CD4-positive, alpha-beta T cell treated with Interleukin-10 for 1 hour (primary cell): ENCODE measurements around the gene HMX2.

Experiments used
- DNase-seq: peaks from one replicate; pipeline ENCODE4 v3.0.0-alpha.2; 2020

HMX2 gene, protein sequence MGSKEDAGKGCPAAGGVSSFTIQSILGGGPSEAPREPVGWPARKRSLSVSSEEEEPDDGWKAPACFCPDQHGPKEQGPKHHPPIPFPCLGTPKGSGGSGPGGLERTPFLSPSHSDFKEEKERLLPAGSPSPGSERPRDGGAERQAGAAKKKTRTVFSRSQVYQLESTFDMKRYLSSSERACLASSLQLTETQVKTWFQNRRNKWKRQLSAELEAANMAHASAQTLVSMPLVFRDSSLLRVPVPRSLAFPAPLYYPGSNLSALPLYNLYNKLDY

DNA sequence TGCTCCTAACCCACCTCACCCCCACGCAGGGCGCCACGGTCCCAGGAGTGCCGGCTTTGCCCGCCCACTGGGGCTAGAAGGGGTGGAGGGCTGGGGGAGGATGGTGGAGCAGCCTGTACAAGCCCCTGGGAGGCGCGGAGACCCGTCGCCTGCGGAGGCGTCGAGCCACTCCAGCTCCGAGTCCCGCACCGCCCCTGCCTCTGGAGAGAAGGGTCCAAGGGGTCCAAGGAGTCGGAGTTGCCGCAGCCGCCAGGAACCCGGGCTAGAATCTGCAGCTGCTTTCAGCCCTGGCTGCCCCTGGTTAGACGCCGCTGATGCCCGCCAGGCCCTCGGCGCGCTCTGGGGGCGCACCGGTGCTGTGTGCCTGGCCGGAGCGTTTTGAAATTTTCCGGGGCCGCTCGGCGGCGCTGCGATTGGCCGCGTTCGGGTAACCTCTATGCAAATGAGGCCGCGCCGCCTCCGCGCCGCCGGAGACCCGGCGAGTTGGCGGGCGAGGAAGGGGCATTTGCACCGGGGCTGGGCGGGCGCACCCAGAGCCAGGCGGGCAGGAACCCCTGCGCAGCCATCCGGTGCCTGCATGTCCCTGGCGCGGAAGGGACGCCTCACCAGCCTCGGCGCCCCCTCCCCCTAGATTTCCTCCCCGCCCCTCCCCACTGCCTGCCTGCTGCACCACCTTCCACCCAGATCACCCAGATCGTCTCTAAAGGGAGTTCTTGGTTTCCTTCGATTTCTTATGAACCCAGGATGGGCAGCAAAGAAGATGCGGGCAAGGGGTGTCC lies at the start of gene HMX2:
TSS of gene HMX2 (plus strand) at position 502 of the 779 bp plus-strand sequence. CDS start at position 745, 243 bp downstream.
- peak; percentile 30 for DNase-seq

DNA sequence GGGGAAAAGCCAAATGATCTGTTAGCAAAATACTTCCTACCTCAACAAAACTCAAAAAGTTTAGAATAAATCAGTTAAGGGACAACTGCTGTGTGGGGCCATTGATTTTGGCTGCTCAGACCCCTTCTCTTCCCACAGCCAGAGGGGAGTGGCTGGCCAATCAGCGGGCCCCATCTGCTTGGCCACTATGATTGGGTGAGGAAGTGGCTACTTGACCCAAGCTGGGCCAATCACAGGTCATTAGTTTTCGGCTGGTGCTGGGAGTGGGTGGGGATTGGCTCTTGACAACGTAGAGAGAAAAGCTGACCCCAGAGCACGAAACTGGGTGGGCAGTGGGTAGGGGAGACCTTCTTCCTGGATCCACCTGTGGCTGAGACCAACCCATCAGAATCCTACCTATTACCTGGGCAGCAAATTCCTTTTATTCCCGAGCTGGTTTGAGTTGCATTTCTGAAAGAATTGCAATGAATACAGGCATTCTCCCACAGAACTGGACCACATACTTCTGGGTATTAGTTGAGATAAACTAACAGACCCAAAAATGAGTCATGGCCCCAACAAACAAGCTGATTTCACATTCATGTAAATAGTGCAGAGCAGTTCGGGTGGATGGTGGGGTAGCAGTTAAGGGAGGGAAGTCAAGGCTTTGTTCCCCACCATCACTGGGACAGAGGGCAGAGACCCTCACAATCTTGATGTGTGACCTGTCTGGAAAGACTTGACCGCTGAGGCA lies 47.7 kb upstream of the HMX2 start:
- no peak for DNase-seq

DNA sequence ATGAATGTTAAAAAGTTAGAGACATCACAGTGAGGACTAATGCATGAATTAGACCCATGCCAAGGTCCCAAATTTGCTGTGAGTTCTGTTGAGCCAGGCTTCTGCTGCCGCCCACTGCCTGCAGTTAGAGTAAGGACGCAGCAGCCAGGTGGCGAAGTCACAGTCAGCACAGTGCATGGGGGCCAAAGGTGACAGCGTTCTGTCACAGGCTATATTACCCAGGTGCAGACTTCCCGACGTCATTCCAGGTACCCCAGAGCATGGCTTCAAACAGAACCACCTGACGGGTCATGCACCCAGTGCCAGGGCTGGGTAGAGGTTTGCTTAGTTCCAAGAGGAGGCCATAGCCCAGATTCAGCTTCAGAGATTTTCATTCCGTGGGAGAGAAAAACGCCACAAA lies 46.1 kb upstream of the HMX2 start:
- DNase-seq = no peak

DNA sequence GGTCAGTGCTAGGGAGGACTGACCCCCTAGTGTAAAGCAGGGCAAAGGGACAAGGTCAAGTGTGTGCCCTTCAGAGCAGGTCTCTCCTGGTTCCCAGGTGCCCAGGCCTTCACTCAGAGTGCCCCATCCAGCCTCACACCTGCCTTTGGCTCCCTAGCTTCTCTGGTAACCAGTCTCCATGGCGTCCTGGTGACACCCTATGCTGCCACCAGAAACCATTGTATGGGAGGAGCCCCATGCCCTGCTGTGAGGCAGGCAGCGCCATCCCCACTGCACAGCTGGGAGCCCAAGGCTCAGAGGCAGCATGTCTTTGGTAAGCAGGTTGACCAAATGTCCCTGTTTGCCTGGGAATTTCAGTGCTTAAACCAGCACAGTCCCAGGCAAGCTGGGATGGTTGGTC lies 45.3 kb upstream of the HMX2 start:
- no peak for DNase-seq

DNA sequence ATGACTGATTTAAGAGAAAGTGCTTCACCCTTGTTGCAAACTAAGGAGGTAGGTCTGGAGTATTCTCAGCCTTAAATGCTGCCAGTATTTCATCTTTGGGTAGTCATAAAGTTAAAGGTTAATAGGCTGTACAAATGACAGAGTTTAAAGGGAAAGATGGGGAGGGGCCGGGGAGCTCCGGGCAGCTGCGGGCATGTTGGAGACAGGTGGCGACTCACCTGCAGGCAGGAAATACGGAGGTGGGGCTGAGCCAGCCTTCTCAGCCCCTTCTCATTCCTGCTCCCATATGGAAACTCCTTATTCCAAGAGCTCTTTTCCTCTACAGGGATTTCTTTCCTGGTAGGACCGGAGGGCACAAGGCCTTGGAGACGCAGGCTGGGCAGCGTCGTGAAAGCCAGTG lies 44.0 kb upstream of the HMX2 start:
- DNase-seq = no peak

DNA sequence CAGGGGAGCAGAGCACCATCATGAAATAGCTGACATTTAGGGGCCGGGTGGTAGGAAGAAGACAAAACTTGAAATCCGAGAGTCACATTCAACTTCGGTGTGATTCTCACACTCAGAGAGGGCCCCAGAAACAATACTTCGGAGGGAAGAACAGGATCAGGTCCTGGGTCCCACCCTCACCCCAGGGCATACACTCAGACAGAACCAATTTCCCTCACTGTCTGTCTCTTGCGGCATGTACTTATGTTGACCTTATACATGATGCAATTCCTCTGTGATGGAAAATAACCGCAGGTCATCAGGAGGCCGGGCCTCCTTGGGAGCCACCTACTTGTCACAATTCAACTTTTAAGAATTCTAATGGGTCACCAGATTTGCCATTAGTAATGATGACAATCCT lies 38.5 kb upstream of the HMX2 start:
- DNase-seq = no peak

DNA sequence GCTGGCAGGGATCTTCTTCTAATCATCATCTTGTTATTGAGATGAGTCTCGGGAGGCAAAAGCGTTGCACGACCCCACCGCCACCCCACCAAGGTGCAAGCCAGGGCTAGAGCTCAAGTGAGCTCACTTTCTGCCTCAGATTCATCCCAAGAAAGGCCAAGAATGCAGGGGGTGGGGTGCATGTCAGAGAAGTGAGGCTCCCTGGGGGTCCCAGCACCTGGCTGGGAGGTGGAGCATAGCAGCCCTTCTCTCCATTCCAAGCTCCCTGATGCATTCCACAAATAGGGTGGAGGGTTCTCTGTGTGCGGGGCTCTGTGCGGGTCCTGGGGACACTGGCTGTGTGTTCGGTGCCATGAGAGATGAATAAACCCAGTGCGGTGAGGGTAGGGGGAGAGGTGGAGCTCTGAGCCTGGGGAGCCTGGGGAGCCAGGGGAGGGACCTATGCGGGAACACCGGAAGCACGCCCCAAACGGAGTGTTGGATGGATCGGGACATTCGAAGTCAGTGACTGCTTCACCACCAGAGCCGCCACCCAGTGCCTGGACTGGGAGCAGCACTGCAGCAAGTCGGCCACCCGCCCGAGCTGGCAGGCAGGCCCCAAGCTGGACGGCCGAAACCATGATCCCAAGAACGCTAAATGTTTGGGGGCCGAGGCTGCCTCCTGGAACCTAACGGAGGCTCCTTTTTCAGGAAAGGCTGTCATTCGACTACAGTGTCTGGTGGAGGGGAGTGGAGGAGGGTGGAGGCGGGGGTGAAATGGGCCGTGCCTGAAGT lies 30.1 kb upstream of the HMX2 start:
- no peak for DNase-seq

DNA sequence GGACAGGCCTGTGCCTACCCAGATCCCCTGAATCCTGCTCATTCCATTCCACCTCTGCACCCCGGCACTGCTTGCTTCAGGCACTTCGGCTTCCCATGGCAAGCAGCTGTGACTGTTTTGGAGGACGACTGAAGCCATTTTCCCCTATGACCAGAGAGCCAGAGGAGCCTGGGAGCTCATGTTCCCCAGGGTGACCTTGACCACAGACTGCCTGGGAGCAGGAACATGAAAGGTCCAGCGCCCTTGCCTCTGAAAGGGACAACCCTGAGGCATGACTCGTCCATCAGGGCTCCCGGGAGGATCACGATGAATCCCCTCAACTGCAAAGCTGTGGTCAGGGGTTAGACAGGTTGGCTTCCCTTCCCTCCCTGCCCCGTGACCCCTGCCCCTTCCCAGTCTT lies 28.9 kb upstream of the HMX2 start:
- no peak for DNase-seq

DNA sequence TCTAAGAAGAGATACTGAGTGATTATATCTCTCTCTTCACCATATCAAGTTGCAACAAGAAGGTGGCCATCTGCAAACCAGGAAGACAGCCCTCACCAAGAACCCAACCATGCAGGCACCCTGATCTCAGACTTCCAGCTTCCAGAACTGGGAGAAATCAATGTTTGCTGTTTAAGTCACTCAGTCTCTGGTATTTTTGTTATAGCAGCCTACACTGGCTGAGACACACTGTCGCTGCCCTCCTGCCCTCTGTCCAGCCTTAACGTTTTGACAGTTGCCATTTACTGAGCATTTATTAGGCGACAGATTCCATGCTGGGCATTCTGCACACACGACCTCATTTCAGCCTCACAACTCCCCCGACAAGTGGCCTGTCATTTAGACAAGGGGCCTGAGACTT lies 21.7 kb upstream of the HMX2 start:
- DNase-seq = no peak

DNA sequence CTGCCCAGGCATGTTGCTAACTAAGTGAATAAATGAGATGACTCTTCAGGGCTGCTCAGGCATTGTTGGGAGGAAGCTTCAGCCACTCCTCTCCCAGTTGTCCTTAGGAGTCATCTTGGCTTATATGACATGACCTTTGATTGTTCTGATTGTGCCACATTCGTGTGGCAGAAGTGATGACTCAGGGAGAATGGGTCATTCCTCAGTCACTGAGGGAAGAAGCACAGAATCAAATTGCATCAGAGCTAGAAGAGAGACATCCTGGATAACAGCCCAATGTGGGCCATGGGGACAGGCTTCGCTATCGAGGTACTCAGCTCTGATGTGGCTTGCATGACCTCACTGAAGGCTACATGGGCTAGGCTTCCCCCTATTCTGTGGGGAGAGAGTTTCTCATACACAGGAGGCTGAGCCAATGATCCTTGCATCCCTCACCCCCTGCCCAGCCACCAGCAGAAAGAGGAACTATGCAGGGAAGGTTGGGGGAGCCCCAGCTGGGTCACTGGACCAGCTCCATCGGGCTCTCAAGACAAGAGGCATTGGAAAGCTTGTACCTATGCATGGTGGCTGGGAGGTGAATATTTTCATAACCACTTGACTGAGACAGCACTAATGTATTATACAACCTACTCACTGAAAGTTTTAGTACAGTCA lies 18.2 kb upstream of the HMX2 start:
- DNase-seq = no peak

DNA sequence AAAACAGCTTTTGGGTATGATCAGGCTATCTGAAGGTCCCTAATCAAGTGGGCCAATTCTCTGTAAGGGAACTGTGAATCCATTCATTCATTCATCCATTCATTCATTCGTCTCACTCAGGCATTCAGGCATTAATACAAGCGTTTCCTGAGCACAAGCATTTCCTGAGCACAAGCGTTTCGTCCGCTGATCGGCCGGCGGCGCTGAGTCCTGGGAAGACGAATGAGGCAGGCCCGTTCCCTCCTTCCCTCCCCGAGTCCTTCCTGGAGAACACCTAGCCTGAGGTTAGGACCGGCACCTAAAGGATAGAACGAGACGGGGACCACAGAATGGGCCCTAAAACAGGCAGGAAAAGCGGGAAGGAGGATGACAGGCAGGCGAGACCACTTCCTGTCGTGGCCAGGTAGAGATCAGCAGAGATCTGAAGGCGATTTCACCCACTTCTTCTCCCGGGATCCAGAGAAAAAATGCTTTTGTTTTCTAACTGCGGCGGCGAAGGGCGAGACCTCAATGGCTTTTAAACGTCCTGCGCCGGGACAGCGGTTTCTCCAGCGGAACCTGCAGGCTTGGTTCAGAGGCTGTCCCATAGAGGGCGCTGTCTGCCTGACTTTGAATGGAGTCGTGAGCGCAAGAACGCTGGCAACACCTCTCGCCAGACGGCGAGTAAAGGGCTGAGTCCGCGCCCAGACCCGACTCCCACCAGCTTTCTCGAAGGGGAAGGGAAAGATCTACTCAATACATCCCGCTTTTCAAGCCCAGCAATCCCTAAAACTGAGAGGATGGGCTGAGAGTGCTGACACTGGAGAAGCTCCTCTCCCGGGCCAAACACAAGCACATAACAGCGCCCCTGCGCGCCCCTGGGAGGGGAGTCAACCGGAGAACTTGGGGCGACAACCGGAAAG lies 15.1 kb upstream of the HMX2 start:
- DNase-seq = peak; percentile 86

DNA sequence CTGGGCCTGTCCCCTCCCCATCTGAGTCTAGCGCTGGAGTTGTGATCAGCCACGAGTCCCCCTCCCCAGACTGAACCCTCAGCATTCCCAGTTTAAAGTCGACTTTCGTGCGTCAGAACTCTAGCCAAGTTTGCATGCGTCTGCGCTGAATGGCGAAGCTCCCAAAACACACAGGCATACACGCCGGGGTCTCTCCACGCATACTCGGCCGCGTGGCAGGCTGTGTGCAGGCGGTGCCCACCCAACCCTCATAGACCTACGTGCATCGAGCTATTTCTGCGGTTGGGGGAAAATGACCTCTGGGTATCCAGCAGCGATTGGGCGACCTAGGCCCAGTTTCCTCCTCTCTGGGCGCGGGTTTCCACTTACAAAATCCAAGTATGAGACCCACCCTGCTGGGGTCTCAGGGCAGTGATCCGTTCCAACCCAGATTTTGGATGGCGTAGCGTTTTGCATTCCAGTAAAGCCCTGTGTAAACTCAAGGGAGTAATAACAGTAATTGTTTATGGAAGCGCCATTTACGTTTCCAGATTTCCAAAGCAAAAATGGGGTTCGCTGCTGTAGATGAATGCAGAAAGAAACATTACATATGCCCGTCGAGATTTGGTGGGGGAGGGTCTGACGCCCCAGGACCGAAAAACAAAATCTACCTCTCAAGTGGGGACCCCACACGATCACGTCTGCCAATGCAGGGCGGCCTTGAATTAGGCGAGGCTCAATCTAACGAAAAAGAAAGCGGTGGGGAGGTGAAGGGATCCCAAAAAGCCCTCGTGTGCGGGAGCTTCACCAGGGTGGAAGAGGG lies 14.2 kb upstream of the HMX2 start:
- no peak for DNase-seq

DNA sequence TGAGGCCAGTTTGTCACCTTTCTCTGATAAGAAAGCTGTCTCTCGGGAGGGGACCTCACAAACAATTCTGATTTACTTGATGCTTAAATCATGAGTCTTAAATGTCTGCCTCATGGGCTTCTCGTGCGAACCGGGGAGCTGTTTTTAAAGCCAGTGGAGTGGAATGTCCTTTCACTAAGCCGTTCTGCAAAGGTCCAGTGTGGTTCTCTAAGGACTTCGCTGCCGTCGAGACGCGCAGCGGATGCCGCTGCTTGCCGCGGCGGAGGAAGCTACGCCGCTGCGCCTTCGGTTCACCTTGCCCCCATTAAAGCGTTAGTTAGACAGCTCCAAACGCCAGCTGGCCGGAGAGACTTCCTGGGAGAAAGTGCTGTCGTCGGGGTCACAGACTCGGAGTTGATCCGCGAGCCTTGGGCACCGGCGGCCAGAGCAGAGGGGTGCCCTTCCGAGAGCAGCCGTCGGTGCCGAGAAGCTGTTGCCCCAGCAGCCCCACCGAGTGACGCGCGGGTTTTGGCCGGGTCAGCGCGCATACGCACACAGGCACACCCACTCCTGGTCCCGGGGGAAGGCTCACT lies 13.5 kb upstream of the HMX2 start:
- no peak for DNase-seq

DNA sequence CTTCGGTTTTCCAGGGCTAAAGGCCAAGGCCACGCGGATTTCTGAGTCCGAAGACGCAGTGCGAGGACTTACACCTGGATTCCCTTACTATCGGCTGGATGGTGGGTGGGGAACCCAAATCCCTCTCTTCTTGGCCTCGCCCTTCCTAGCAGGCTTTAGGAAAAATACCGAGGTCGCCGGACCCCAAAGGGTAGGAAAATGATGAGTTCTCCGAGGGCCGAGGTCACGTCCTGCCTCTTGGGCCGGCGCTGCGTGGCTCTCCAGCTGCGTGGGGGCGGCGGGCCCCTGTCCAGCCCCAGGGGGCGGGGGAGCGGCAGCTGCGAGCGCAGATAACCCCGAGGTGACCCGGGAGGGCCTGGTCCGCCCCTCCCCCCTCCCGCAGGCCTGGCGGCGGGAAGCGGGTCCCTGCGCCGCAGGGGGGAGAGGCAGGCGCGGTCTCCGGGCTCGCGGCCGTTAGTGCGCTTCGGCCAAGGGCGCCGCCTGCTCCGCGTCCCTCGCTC lies 13.0 kb upstream of the HMX2 start:
- DNase-seq = no peak

DNA sequence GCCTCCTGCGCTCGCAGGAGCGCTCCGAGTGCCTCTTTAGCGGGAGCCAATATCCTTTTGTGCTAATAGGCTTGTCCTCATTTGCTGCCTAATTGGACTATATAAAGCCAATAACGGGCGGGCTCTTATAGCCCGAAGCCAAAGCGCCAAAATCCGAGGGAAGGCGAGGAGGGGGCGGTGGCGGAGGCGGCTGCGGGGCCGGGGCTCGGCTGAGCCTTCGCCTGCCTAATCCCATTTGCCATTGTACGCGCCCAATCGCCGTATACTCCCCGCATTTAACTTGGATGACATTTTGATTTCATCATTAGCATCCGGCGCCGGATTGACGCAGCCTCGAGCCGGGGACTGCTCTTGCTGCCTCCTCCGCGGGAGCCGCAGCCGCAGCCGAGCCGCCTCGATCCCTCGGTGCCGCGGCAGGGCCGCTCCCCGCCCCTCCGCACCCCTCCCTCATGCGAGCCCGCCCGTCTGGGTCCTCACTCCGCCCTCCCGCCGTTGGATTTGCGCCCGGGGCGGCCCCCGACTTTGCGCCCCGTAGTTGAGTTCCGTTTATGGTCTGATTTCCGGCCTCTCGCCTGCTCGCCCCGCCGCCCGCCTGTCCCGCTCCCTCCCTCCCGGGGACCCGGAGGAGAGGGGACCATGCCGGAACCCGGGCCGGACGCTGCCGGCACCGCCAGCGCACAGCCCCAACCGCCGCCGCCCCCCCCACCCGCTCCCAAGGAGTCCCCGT lies 12.4 kb upstream of the HMX2 start, which contains the start of gene HMX3:
TSS of gene HMX3 (plus strand) at position 556 of the 727 bp plus-strand sequence. CDS start at position 637, 81 bp downstream.
- DNase-seq = peak; percentile 39

DNA sequence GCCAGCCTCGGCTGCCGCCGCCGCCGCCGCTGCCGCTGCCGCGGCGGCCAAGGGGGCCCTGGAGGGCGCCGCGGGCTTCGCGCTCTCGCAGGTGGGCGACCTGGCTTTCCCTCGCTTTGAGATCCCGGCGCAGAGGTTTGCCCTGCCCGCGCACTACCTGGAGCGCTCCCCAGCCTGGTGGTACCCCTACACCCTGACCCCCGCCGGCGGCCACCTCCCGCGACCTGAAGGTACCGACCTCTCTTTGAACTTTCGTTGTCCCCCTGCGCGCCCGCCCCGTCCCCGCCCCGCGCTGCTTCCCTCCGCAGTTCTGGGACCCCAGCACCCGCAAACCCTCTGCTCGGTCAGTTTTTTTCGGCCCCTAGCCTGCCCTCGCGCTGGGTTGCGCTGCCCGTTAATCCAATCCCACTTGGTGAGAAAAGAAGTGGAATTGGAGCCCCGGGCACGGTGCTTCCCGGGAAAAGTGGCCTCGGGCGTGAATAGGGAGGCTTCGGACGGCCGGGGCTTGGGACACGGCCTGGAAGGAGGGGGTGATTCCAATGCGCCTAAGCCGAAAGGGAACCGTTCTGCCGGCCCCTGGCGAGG lies 11.6 kb upstream of the HMX2 start:
- no peak for DNase-seq

DNA sequence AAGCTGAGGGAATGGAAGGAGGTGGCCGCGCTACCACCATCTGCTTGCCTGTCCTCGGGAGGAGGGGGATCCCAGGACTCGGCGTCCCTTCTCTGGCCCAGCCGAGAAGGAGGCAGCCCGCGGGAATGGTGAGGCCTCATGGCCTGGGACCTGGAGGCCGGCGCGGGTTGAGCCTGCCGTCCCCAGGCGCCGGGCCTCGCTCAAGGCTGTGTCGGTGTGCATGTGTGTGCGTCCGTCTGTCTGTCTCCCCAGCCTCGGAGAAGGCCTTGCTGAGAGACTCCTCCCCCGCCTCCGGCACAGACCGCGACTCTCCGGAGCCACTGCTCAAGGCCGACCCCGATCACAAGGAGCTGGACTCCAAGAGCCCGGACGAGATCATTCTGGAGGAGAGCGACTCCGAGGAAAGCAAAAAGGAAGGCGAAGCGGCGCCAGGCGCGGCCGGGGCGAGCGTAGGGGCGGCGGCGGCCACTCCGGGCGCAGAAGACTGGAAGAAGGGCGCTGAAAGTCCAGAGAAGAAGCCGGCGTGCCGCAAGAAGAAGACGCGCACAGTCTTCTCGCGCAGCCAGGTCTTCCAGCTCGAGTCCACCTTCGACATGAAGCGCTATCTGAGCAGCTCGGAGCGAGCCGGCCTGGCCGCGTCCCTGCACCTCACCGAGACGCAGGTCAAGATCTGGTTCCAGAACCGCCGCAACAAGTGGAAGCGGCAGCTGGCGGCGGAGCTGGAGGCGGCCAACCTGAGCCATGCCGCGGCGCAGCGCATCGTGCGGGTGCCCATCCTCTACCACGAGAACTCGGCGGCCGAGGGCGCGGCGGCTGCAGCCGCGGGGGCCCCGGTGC lies 10.9 kb upstream of the HMX2 start:
- DNase-seq = no peak

DNA sequence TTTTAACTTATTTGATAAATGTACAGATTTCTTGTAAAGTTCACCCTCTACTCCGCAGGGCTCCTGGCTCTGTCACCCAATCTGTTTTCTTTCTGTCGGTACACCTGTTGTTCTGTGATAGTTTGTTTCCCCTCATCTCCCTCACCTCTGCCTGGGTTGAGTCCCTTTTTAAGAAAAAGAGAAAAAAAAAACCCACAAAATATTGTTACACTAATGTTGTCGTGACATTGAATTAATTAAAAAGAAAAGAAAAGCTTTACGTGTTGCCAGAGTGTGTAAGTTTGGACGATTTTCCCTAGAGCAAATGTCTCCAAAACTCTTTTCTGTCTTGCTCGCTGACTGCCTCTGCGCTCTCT lies 8.8 kb upstream of the HMX2 start:
- no peak for DNase-seq
